Hematopoietic multipotent progenitor cell treated with erythropoietin and hydrocortisone succinate and interleukin-3 and kit ligand, for 17 days (in vitro differentiated cells): ENCODE measurements around the gene TPI1.
"Not testable (repeated sequence)": the region's sequence is repeated elsewhere in the genome, so short reads cannot be mapped to it uniquely, and the experiment has no call there.

Experiments used
- DNase-seq: peaks from one replicate; pipeline ENCODE4 v3.0.0-alpha.2; 2015; ENCODE audit warnings: low spot score

The TPI1 gene

GRCh38 chr12:6894321-6894720 lies 27.0 kb downstream of the TPI1 start:
- no peak for DNase-seq

- no peak for DNase-seq
These were observed 29.6 kb downstream of the TPI1 start for GRCh38 chr12:6896846-6897435.

GRCh38 chr12:6899427-6899826 lies 32.1 kb downstream of the TPI1 start:
- no peak for DNase-seq

- DNase-seq: no peak
These were observed 32.6 kb downstream of the TPI1 start for GRCh38 chr12:6899837-6900519.

GRCh38 chr12:6902448-6902847 lies 35.1 kb downstream of the TPI1 start:
- no peak for DNase-seq

- DNase-seq: no peak
These were observed 36.4 kb downstream of the TPI1 start for GRCh38 chr12:6903722-6904121.

- DNase-seq: peak; percentile 94
These were observed 37.2 kb downstream of the TPI1 start, which contains the start of gene LRRC23 for GRCh38 chr12:6904280-6905276. LRRC23 (plus strand) TSS chr12:6904822; CDS start chr12:6905634, 812 bp downstream.

- no peak for DNase-seq
These were observed 38.2 kb downstream of the TPI1 start for GRCh38 chr12:6905414-6906040.

- DNase-seq: not testable (repeated sequence)
These were observed 40.8 kb downstream of the TPI1 start for GRCh38 chr12:6908141-6908540.

GRCh38 chr12:6909421-6910145 lies 42.3 kb downstream of the TPI1 start:
- DNase-seq: no peak

- no peak for DNase-seq
These were observed 45.0 kb downstream of the TPI1 start for GRCh38 chr12:6912164-6912935.

GRCh38 chr12:6914246-6914946 lies 47.1 kb downstream of the TPI1 start, which contains the start of gene ENO2:
ENO2 (plus strand) TSS chr12:6914580; CDS start chr12:6915833, 1,253 bp downstream.
- peak; percentile 37 for DNase-seq

- DNase-seq: no peak
These were observed 47.8 kb downstream of the TPI1 start for GRCh38 chr12:6914947-6915788.

GRCh38 chr12:6915789-6916285 lies 48.5 kb downstream of the TPI1 start:
- DNase-seq: no peak

GRCh38 chr12:6916426-6917200 lies 49.3 kb downstream of the TPI1 start:
- DNase-seq: no peak

- DNase-seq: no peak
These were observed 50.3 kb downstream of the TPI1 start for GRCh38 chr12:6917491-6918231.

- DNase-seq: no peak
These were observed 52.3 kb downstream of the TPI1 start for GRCh38 chr12:6919588-6919987.
